GM12873 (cell line): ENCODE results near the gene ATP6V1B1.

Experiments used
- TF ChIP-seq, protein P1 (sequence below): IDR thresholded peaks from 2 replicates; pipeline ENCODE4 v1.5.1; 2012; ENCODE audit warnings: low read depth, mild to moderate bottlenecking, moderate library complexity, low read length, control low read depth; ENCODE audit not compliant: insufficient read depth; ENCODE audit errors: missing control alignments

Gene ATP6V1B1

GRCh38 chr2:70957798-70958197 lies 22.1 kb downstream of the ATP6V1B1 start:
- TF ChIP-seq, protein P1, sequence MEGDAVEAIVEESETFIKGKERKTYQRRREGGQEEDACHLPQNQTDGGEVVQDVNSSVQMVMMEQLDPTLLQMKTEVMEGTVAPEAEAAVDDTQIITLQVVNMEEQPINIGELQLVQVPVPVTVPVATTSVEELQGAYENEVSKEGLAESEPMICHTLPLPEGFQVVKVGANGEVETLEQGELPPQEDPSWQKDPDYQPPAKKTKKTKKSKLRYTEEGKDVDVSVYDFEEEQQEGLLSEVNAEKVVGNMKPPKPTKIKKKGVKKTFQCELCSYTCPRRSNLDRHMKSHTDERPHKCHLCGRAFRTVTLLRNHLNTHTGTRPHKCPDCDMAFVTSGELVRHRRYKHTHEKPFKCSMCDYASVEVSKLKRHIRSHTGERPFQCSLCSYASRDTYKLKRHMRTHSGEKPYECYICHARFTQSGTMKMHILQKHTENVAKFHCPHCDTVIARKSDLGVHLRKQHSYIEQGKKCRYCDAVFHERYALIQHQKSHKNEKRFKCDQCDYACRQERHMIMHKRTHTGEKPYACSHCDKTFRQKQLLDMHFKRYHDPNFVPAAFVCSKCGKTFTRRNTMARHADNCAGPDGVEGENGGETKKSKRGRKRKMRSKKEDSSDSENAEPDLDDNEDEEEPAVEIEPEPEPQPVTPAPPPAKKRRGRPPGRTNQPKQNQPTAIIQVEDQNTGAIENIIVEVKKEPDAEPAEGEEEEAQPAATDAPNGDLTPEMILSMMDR, result no peak

GRCh38 chr2:70958759-70959158 lies 23.1 kb downstream of the ATP6V1B1 start:
- TF ChIP-seq, protein P1, result no peak

- TF ChIP-seq, protein P1, result no peak
These were observed 23.6 kb downstream of the ATP6V1B1 start for GRCh38 chr2:70959271-70959761.

- TF ChIP-seq, protein P1, result peak; percentile 48
These were observed 24.4 kb downstream of the ATP6V1B1 start for GRCh38 chr2:70959851-70960832.

DNA sequence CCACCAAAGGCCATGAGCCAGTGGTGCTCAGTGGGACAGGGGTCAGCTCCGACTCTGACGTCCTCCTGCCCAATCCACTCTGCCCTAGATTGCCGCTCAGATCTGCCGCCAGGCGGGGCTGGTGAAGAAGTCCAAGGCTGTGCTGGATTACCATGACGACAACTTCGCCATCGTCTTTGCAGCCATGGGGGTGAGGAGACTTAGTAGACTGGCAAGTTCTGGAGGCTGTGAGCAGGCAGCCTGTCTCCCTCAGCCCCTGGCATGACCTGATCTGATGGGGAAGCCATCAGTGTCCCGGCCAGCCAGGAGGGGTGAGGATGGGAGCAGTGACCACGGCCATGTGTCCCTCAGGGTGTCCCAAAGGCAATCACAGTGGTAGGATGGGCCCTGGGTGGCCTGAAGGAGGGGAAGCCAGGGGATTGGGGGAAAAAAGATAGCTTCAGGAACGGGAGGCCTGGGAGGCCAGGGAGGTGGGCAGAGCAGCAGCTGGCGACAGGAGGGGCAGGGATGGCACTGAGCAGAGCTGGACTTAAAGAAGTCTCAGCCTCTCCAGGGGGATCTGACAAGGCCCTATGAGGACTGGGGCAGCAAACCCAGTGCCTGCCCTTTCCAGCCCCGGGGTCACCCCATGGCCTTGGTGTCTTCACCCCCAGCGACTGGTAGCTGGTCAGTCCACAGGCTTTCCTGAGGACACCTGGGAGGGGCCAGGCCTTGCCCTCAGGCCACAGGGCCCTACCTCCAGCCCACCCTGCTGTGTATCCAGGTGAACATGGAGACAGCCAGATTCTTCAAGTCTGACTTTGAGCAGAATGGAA lies 25.3 kb downstream of the ATP6V1B1 start:
- TF ChIP-seq, protein P1, result no peak

GRCh38 chr2:70961648-70961994 lies 25.9 kb downstream of the ATP6V1B1 start:
- TF ChIP-seq, protein P1, result no peak
